Mucosa of stomach (tissue), 1 donor: ENCODE results near the gene PMM2.
"Not testable (repeated sequence)": the region's sequence is repeated elsewhere in the genome, so short reads cannot be mapped to it uniquely, and the experiment has no call there.

ENCODE experiments used
- H3K27me3 ChIP-seq: one replicate; pipeline ENCODE4 v1.7.0; 2013; ENCODE audit warnings: mild to moderate bottlenecking, low read length; ENCODE audit not compliant: control insufficient read depth, insufficient read depth
- H3K36me3 ChIP-seq: one replicate; pipeline ENCODE4 v1.7.0; 2013; ENCODE audit warnings: low read length; ENCODE audit not compliant: control insufficient read depth, insufficient read depth
- H3K4me1 ChIP-seq: one replicate; pipeline ENCODE4 v1.7.0; 2013; ENCODE audit warnings: mild to moderate bottlenecking, low read length; ENCODE audit not compliant: control insufficient read depth, insufficient read depth
- H3K4me3 ChIP-seq: one replicate; pipeline ENCODE4 v1.7.0; 2013; ENCODE audit warnings: low read length
- H3K9ac ChIP-seq: one replicate; pipeline ENCODE4 v1.7.0; 2013; ENCODE audit warnings: mild to moderate bottlenecking, low read length, moderate library complexity
- H3K9me3 ChIP-seq: one replicate; pipeline ENCODE4 v1.7.0; 2013; ENCODE audit warnings: mild to moderate bottlenecking, low read length, moderate library complexity; ENCODE audit not compliant: control insufficient read depth
- donor health status: Pancreatic carcinoma.

PMM2 gene

GRCh38 chr16:8797364-8798173 lies at the start of gene PMM2, which contains the start of gene TMEM186:
Gene PMM2, plus strand, starts transcription at chr16:8797839. Its CDS starts 44 bp downstream, at chr16:8797883.
Gene TMEM186, minus strand, starts transcription at chr16:8797639. Its CDS starts 25 bp downstream, at chr16:8797614.
- Histone ChIP-seq H3K9me3 (no peaks in the 10 kb centered on the region), H3K4me1 (peaks cover 18% of the 10 kb centered on the region), H3K9ac (peak within 1 kb of the TSS; percentile 95), H3K27me3 (no peaks in the 10 kb centered on the region), H3K36me3 (no peaks in the 10 kb centered on the region), H3K4me3 (peak within 1 kb of the TSS; percentile 98)

GRCh38 chr16:8748944-8749343 lies 48.7 kb upstream of the PMM2 start:
- not testable (repeated sequence) for H3K4me3 ChIP-seq, H3K36me3 ChIP-seq, H3K9me3 ChIP-seq, H3K9ac ChIP-seq, H3K4me1 ChIP-seq, H3K27me3 ChIP-seq

GRCh38 chr16:8751481-8752311 lies 45.9 kb upstream of the PMM2 start:
- no peaks in the 10 kb centered on the region for H3K36me3 ChIP-seq
- no peaks in the 10 kb centered on the region for H3K9me3 ChIP-seq
- no peak overlapping the region for H3K4me3 ChIP-seq
- H3K27me3 ChIP-seq, result no peaks in the 10 kb centered on the region
- H3K9ac ChIP-seq, result no peak overlapping the region
- H3K4me1 ChIP-seq, result peaks cover 8% of the 10 kb centered on the region

- Histone ChIP-seq H3K9ac (no peak overlapping the region), H3K4me1 (peaks cover 8% of the 10 kb centered on the region), H3K9me3 (no peaks in the 10 kb centered on the region), H3K27me3 (no peaks in the 10 kb centered on the region), H3K36me3 (no peaks in the 10 kb centered on the region), H3K4me3 (no peak overlapping the region)
These were observed 44.9 kb upstream of the PMM2 start for GRCh38 chr16:8752706-8753105.

GRCh38 chr16:8753416-8754054 lies 44.1 kb upstream of the PMM2 start:
- Histone ChIP-seq H3K9ac (no peak overlapping the region), H3K27me3 (no peaks in the 10 kb centered on the region), H3K4me1 (peaks cover 8% of the 10 kb centered on the region), H3K4me3 (no peak overlapping the region), H3K36me3 (no peaks in the 10 kb centered on the region), H3K9me3 (no peaks in the 10 kb centered on the region)

GRCh38 chr16:8756755-8757154 lies 40.9 kb upstream of the PMM2 start:
- no peaks in the 10 kb centered on the region for H3K36me3 ChIP-seq

GRCh38 chr16:8758022-8758421 lies 39.6 kb upstream of the PMM2 start:
- Histone ChIP-seq H3K4me3 (no peak overlapping the region), H3K36me3 (no peaks in the 10 kb centered on the region), H3K27me3 (no peaks in the 10 kb centered on the region), H3K9me3 (no peaks in the 10 kb centered on the region), H3K4me1 (peaks cover 8% of the 10 kb centered on the region), H3K9ac (no peak overlapping the region)

More at GRCh38 chr16:8756755-8757154, 40.9 kb upstream of the PMM2 start:
- no peaks in the 10 kb centered on the region for H3K27me3 ChIP-seq
- H3K4me3 ChIP-seq, result no peak overlapping the region
- H3K9me3 ChIP-seq, result no peaks in the 10 kb centered on the region
- H3K4me1 ChIP-seq, result peaks cover 8% of the 10 kb centered on the region
- no peak overlapping the region for H3K9ac ChIP-seq

- Histone ChIP-seq H3K27me3 (no peaks in the 10 kb centered on the region), H3K4me3 (no peak overlapping the region), H3K4me1 (no peaks in the 10 kb centered on the region), H3K9me3 (no peaks in the 10 kb centered on the region), H3K9ac (no peak overlapping the region), H3K36me3 (no peaks in the 10 kb centered on the region)
These were observed 37.6 kb upstream of the PMM2 start for GRCh38 chr16:8760021-8760420.

- H3K36me3 ChIP-seq, result no peaks in the 10 kb centered on the region
- no peak overlapping the region for H3K9ac ChIP-seq
These were observed 36.6 kb upstream of the PMM2 start for GRCh38 chr16:8761078-8761477.

GRCh38 chr16:8762254-8762653 lies 35.4 kb upstream of the PMM2 start:
- Histone ChIP-seq H3K9ac (no peak overlapping the region), H3K36me3 (no peaks in the 10 kb centered on the region), H3K27me3 (no peaks in the 10 kb centered on the region), H3K4me1 (no peaks in the 10 kb centered on the region), H3K4me3 (no peak overlapping the region), H3K9me3 (no peaks in the 10 kb centered on the region)

More at GRCh38 chr16:8761078-8761477, 36.6 kb upstream of the PMM2 start:
- Histone ChIP-seq H3K9me3 (no peaks in the 10 kb centered on the region), H3K27me3 (no peaks in the 10 kb centered on the region), H3K4me3 (no peak overlapping the region), H3K4me1 (no peaks in the 10 kb centered on the region)

GRCh38 chr16:8763083-8763482 lies 34.6 kb upstream of the PMM2 start:
- Histone ChIP-seq H3K9ac (no peak overlapping the region), H3K36me3 (no peaks in the 10 kb centered on the region), H3K9me3 (no peaks in the 10 kb centered on the region), H3K4me3 (no peak overlapping the region), H3K27me3 (no peaks in the 10 kb centered on the region), H3K4me1 (no peaks in the 10 kb centered on the region)

- Histone ChIP-seq H3K4me3 (no peak overlapping the region), H3K9me3 (no peaks in the 10 kb centered on the region), H3K4me1 (no peaks in the 10 kb centered on the region), H3K36me3 (no peaks in the 10 kb centered on the region), H3K27me3 (no peaks in the 10 kb centered on the region), H3K9ac (no peak overlapping the region)
These were observed 33.7 kb upstream of the PMM2 start for GRCh38 chr16:8763899-8764298.
